GM18502 (cell line): ENCODE results near the gene KIAA0930.

Source experiments
- ATAC-seq: cut with Tn5 transposase; IDR thresholded peaks from one replicate; pipeline ENCODE4 v1.9.1; 2021; ENCODE audit warnings: mild to moderate bottlenecking; ENCODE audit not compliant: unreplicated experiment, poor library complexity

KIAA0930 gene

DNA sequence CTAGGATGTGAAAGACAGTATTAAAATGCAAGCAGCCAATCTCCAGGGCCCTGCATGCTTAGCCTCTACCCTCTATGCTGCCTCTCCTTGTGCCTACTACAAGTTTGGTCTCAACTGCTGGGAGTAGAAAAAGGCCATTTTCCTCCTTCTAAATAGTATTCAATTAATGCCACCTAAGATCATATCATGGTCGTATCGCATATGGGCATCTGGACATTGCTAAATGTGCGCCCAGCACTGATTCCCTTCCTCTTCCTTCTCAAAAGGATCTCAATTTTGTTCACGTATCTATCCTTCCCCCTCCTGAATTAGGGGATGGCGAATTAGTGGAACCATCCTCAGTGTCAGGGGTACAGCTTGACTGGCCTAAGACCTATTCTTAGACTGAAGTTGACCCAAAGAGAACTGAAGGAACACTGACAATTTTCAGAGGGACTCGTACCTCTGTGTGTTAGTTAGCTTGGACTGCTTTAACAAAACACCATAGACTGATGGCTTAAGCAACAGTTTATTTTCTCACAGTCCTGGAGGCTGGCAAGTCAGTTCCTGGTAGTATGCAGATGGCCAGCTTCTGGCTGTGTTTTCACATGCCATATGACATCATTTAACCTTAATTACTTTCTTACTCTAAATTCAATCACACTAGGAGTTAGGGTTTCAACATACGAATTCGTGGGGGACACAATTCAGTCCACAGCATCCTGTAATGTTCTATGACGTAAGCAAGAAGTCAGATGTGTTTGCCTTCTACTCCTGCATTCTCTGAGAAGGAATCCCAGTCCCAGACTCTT, 85.4 kb downstream of the KIAA0930 start:
- ATAC-seq = no peak

- ATAC-seq = no peak
These were observed 86.3 kb downstream of the KIAA0930 start for GRCh38 chr22:45154383-45154782.

GRCh38 chr22:45151503-45151902, 89.2 kb downstream of the KIAA0930 start:
- no peak for ATAC-seq

DNA sequence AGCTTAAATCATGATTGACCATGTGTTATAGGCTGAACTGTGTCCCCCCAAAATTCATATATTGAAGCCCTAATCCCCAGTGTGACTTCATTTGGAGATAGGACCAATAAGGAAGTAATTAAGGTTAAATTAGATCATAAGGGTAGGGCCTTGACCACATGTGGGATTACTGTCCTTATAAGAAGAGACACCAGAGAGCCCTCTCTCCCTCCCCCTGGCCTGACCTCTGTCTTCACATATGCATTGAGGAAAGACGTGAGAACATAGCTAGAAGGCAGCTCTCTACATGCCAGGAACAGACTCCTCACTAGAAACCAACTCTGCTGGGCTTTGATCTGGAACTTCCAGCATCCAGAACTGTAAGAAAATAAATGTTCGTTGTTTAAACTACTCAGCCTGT, 90.6 kb downstream of the KIAA0930 start:
- no peak for ATAC-seq

GRCh38 chr22:45149671-45150070, 91.0 kb downstream of the KIAA0930 start:
- ATAC-seq = no peak

- ATAC-seq = no peak
These were observed 95.8 kb downstream of the KIAA0930 start for GRCh38 chr22:45144916-45145315.

- ATAC-seq = no peak
These were observed 98.3 kb downstream of the KIAA0930 start for GRCh38 chr22:45142376-45142775.
